HEK293T (cell line): ENCODE results near the gene GUSB.
"Not testable (repeated sequence)": the region's sequence is repeated elsewhere in the genome, so short reads cannot be mapped to it uniquely, and the experiment has no call there.

Source experiments
- CTCF ChIA-PET: fragments of 350-600 bp; formaldehyde crosslinking; extraction: SDS; loops from one replicate; lab custom pipeline; 2021; ENCODE audit warnings: antibody characterized with exemption, inconsistent platforms; lab: Yijun Ruan, JAX
- POLR2A ChIA-PET: fragments of 350-600 bp; formaldehyde crosslinking; extraction: SDS; loops from one replicate; lab custom pipeline; 2020; ENCODE audit warnings: antibody characterized with exemption, inconsistent platforms; lab: Yijun Ruan, JAX
- DNase-seq: peaks from one replicate; pipeline ENCODE4 v3.0.0; 2012; ENCODE audit warnings: mixed read lengths; ENCODE audit errors: extremely low spot score
- ARNT ChIP-seq: fragments of 450-650 bp; IDR thresholded peaks from 2 replicates; pipeline ENCODE4 v1.6.1; 2017; ENCODE audit warnings: mild to moderate bottlenecking
- BHLHE40 ChIP-seq: fragments of 450-650 bp; IDR thresholded peaks from 2 replicates; pipeline ENCODE4 v1.6.1; 2016; ENCODE audit warnings: mild to moderate bottlenecking, moderate library complexity, borderline replicate concordance
- CTBP1 ChIP-seq: fragments of 450-650 bp; IDR thresholded peaks from 2 replicates; pipeline ENCODE4 v1.6.1; 2016; ENCODE audit warnings: borderline replicate concordance
- ELF4 ChIP-seq: fragments of 450-650 bp; IDR thresholded peaks from 2 replicates; pipeline ENCODE4 v1.6.1; 2017; ENCODE audit warnings: antibody characterized with exemption
- FOXA1 ChIP-seq: fragments of 450-650 bp; IDR thresholded peaks from 2 replicates; pipeline ENCODE4 v1.6.1; 2016; ENCODE audit warnings: mild to moderate bottlenecking
- FOXK2 ChIP-seq: fragments of 450-650 bp; IDR thresholded peaks from 2 replicates; pipeline ENCODE4 v1.6.1; 2016; ENCODE audit warnings: mild to moderate bottlenecking
- FOXM1 ChIP-seq: fragments of 450-650 bp; IDR thresholded peaks from 2 replicates; pipeline ENCODE4 v1.6.1; 2017; ENCODE audit warnings: mild to moderate bottlenecking, borderline replicate concordance
- HDGF ChIP-seq: fragments of 450-650 bp; IDR thresholded peaks from 2 replicates; pipeline ENCODE4 v1.6.1; 2017; ENCODE audit warnings: antibody characterized with exemption, borderline replicate concordance
- L3MBTL2 ChIP-seq: fragments of 450-650 bp; conservative IDR thresholded peaks from 2 replicates; pipeline ENCODE4 v1.6.1; 2016; ENCODE audit warnings: mild to moderate bottlenecking
- LEF1 ChIP-seq: fragments of 450-650 bp; IDR thresholded peaks from 2 replicates; pipeline ENCODE4 v1.6.1; 2017; ENCODE audit warnings: mild to moderate bottlenecking, borderline replicate concordance
- NFRKB ChIP-seq: fragments of 450-650 bp; IDR thresholded peaks from 2 replicates; pipeline ENCODE4 v1.6.1; 2016; ENCODE audit warnings: mild to moderate bottlenecking, moderate library complexity
- SP1 ChIP-seq: fragments of 450-650 bp; IDR thresholded peaks from 2 replicates; pipeline ENCODE4 v1.6.1; 2017
- SUZ12 ChIP-seq: fragments of 450-650 bp; IDR thresholded peaks from 2 replicates; pipeline ENCODE4 v1.6.1; 2016; ENCODE audit warnings: mild to moderate bottlenecking
- TARDBP ChIP-seq: fragments of 450-650 bp; IDR thresholded peaks from 2 replicates; pipeline ENCODE4 v1.6.1; 2016
- ZNF384 ChIP-seq: fragments of 450-650 bp; IDR thresholded peaks from 2 replicates; pipeline ENCODE4 v1.6.1; 2016
- TF ChIP-seq, protein P1 (sequence below): fragments of 450-650 bp; IDR thresholded peaks from 2 replicates; pipeline ENCODE4 v1.6.1; 2016

The GUSB gene

DNA sequence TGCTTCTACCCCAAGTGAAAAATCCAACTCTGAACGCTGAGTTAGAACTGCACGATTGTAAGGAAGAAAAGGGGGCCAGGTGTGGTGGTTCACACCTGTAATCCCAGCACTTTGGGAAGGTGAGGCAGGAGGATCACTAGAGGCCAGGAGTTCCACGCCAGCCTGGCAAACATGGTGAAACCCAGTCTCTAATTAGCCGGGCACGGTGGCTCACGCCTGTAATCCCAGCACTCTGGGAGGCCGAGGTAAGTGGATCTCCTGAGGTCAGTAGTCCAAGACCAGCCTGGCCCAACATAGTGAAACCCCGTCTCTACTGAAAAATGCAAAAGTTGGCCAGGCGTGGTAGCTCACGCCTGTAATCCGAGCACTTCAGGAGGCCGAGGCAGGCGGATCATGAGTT lies 9.0 kb downstream of the GUSB start:
- CTCF ChIA-PET, result no interaction called here
- TF ChIP-seq BHLHE40 (no peak), NFRKB (no peak), ZNF384 (no peak), ARNT (no peak), FOXA1 (no peak), ELF4 (no peak), HDGF (no peak), SP1 (no peak), TARDBP (no peak), LEF1 (no peak), CTBP1 (no peak), FOXK2 (no peak), SUZ12 (no peak), FOXM1 (no peak), L3MBTL2 (no peak)
- TF ChIP-seq, protein P1, sequence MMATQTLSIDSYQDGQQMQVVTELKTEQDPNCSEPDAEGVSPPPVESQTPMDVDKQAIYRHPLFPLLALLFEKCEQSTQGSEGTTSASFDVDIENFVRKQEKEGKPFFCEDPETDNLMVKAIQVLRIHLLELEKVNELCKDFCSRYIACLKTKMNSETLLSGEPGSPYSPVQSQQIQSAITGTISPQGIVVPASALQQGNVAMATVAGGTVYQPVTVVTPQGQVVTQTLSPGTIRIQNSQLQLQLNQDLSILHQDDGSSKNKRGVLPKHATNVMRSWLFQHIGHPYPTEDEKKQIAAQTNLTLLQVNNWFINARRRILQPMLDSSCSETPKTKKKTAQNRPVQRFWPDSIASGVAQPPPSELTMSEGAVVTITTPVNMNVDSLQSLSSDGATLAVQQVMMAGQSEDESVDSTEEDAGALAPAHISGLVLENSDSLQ, result no peak
- POLR2A ChIA-PET, result no interaction called here
- no peak for DNase-seq

DNA sequence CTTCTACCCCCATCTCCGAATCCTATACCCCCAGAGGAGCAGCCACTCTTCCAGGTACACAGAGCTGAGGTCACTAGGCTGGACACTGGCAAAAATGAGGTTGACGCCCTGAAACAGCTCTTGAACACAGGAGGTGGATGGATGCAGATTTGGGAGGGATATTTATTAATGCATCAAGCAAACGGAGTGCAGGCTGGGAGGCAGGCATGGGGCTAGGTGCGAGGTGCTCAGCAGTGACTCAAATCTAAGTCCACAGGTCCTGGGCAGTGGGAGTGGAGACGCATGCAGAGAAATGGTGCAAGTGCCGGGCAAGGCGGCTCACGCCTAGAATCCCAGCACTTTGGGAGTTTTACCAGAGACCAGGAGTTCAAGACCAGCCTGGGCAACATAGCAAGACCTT lies 11.0 kb downstream of the GUSB start:
- POLR2A ChIA-PET, result no interaction called here
- TF ChIP-seq HDGF (no peak), NFRKB (no peak), SP1 (no peak), ARNT (no peak), ZNF384 (no peak), CTBP1 (no peak), FOXK2 (no peak), ELF4 (no peak), TARDBP (no peak), FOXA1 (no peak), SUZ12 (no peak), L3MBTL2 (no peak), BHLHE40 (no peak), LEF1 (no peak)
- TF ChIP-seq, protein P1, result no peak
- CTCF ChIA-PET, result no interaction called here
- no peak for DNase-seq

DNA sequence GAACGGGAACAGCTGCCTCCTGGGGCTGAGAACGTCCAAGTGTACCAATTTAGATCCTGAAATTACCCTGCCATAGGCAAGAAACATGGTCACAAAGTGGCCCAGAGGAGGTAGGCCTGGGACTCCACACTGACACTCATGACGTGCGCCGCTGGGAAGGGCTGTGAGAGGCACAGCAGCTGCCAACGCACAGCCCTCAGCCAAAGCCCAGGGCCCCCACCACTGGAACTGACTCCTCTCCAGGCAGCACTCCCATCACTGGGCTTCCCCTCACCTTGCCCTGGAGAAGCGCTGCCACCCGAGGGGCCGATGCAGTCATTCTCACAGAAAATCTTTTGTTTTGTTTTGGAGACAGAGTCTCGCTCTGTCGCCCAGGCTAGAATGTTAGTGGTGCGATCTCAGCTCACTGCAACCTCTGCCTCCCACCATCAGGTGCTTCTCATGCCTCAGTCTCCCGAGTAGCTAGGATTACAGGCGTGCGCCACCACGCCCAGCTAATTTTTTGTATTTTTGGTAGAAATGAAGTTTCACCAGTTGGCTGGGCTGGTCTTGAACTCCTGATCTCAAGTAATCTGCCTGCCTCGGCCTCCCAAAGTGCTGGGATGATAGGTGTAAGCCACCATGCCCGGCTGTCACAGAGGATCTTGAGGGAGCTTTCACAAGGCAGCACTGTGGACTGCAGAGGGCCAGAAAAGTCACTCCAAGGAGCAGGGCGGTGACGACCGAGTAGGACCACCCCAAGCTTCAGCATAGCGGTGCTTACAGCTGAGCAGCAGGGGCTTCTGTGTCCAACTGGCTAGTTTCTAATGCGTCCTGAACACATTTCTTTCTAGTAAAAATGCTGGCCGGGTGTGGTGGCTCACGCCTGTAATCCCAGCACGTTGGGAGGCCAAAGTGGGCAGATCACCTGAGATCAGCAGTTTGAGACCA lies 13.5 kb downstream of the GUSB start:
- TF ChIP-seq HDGF, result no peak
- ChIA-PET POLR2A (interaction anchor here (1.0 kb wide), 1 partner anchor 9 kb away, joined by 3 read pairs; no protein-coding TSS in a partner anchor), CTCF (no interaction called here)
- DNase-seq, result no peak

DNA sequence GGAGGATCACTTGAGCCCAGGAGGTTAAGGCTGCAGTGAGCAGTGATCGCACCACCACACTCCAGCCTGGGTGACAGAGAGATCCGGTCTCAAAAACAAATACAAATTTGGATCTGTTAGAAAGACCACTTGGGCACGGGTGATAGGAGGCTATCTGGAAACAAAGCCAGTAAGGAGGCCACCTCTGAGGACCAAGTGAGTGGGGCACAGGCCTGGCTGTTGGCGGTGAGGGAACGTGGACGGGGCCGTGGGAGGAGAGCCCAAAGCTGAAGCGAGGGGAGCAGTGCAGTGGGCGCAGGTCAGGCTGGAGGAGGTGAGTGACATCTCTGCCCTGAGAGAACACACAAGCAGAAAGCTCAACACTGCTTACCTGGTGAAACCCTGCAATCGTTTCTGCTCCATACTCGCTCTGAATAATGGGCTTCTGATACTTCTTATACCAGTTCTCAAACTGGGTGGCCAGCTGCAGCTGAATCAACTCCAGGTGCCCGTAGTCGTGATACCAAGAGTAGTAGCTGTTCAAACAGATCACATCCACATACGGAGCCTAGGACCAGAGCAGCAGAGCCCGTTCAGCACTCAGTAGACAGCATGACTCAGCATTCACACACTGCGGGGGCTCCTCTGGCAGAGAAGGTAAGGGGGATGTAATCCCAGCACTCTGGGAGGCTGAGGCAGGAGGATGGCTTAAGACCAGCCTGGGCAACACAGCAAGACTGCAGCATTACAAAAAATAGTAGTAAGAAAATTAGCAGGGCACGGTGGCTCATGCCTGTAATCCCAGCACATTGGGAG lies 14.5 kb downstream of the GUSB start:
- TF ChIP-seq SUZ12 (no peak), ZNF384 (no peak), LEF1 (no peak), FOXM1 (no peak), CTBP1 (no peak), FOXA1 (no peak), TARDBP (no peak), FOXK2 (no peak), ARNT (no peak), ELF4 (no peak), L3MBTL2 (no peak), BHLHE40 (no peak), NFRKB (no peak), SP1 (no peak), HDGF (no peak)
- TF ChIP-seq, protein P1, result no peak
- ChIA-PET CTCF (no interaction called here), POLR2A (no interaction called here)
- DNase-seq, result no peak

DNA sequence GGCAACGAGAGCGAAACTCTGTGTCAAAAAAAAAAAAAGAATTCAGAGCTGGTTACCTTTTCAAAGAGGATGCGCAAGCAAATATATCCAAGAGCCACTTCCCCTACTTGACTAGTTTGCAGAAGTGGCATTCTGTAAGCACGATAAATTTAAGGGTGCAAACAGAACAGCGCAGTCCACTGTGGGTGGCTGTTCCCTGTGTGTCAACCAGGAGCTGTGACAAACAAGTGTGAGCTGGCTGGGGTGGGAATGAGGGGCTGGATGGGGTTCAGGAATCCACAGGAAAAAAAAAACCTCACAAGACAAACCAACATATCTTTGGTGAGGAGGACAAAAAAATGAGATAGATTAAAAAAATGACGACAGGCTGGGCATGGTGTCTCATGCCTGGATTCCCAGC lies 15.9 kb downstream of the GUSB start:
- TF ChIP-seq SUZ12, result no peak
- no peak for TF ChIP-seq ZNF384
- TF ChIP-seq ARNT, result no peak
- no peak for TF ChIP-seq ELF4
- TF ChIP-seq L3MBTL2, result no peak
- TF ChIP-seq TARDBP, result no peak
- no peak for TF ChIP-seq NFRKB
- TF ChIP-seq SP1, result no peak
- TF ChIP-seq, protein P1, result no peak
- TF ChIP-seq FOXK2, result no peak
- no peak for TF ChIP-seq BHLHE40
- no peak for TF ChIP-seq FOXM1
- TF ChIP-seq FOXA1, result no peak
- no peak for TF ChIP-seq CTBP1
- ChIA-PET CTCF (no interaction called here), POLR2A (no interaction called here)
- DNase-seq, result no peak

DNA sequence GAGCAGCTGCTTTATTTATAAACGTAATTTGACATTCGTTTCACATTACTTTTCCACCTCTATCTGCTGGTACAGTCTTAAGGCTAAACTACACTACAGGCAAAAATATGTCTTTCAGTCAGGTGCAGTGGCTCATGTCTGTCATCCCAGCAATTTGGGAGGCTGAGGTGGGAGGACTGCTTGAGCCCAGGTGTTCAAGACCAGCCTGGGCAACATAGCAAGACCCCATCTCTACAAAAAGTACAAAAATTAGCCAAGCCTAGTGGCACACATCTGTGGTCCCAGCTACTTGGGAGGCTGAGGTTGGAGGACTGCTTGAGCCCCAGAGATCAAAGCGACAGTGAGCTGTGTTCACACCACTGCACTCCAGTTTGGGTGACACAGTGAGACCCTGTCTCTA lies 17.3 kb downstream of the GUSB start:
- CTCF ChIA-PET, DNase-seq, POLR2A ChIA-PET: not testable (repeated sequence)
